Smooth muscle cell of the brain vasculature (primary cell): ENCODE results near the gene ACP4.

Experiments
- DNase-seq: peaks from one replicate; pipeline ENCODE4 v3.0.0-alpha.2; 2012; ENCODE audit warnings: low read depth, low spot score

Gene ACP4

GRCh38 chr19:50822661-50823208 is 32.5 kb downstream of the ACP4 start:
- DNase-seq = no peak

DNA sequence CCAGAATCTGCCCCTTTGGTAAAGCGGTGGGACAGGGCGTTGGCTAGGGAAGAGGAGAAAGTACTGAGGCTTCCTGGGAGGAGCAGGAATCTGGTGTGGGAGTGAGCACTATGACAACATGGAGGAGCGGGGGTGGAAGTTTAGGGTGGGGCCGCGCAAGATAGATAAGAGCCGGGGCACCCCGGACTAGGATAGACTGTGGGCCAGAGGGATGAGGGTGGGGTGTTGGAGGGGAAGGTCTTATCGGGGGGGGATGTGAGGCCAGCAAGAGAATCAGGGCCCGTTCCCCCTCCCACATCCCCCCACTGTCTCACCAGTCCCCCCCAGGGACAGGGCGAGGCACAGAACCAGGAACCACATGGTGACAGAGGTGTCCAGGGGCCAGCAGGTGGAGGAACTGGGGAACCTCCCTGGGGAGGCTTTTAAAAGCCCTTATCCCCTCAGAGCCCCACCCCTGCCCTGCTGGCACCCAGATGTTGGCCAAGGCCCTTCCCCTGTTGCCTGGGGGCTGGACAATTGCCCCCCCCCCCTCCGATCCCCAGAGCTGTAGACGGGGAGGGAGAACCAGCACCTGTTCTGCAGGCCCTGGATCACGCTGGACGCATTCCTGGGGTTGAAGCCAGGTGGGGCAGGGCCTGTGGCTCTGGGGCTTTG is 33.3 kb downstream of the ACP4 start, which contains the start of gene KLK1:
Gene KLK1 (minus strand): TSS at position 399 of the 654 bp plus-strand sequence. CDS start 39 bp downstream, at position 360.
- DNase-seq = no peak

GRCh38 chr19:50826492-50827240 is 36.5 kb downstream of the ACP4 start:
- no peak for DNase-seq

DNA sequence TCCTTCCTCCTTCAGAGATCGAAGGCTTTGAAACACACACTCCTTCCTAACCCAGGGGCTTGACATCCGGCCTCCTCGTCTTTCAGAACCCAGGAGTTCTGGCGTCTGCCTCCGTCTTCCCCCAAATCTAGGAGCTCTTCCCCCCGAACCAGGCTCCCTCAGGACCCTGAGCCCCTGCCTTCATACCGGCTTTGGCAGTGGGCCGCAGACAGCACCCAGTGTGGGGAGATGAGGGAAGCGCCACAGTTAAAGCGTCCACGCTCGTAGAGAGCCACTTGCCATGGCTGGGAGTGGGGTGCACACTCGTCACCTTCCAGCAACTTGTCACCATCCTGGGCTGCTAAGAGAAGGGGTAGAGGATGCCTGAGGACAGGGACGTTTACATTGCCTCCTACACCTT is 37.3 kb downstream of the ACP4 start:
- DNase-seq = no peak

DNA sequence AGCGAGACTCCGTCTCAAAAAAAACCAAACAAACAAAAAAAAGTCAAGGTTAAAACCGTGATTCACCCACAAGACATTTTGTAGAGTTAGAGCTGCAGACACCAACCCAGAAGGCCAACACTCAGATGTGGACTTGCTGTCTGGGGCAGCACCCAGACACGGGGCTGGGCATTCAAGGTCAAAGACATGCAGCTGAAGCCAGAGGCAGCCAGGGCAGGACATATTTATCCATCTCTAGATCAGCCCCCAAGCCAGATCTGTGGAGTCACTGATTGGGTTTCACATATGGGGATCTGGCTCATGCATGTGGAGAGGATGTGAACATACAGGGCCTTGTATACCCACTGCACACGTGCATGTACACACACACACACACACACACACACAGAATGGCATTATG is 39.6 kb downstream of the ACP4 start:
- no peak for DNase-seq

GRCh38 chr19:50830266-50831025 is 40.2 kb downstream of the ACP4 start:
- no peak for DNase-seq

DNA sequence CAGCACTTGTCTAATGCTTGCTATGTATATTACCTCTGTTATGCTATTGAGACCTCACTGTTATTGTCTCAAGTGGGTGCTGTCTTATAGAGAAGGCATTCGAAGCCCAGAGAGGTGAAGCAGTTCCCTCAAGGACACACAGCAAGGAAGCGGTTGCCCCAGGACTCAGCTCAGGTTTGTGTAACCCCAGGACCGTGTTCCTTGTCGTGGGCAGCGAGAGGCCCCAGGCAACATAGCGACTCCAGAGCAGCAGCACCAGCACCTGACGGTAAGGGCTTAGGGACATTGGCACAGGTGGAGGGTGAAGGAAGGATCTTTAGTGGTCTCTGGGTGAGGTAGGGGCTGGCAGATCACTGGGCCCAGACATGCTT is 40.8 kb downstream of the ACP4 start:
- DNase-seq = no peak

DNA sequence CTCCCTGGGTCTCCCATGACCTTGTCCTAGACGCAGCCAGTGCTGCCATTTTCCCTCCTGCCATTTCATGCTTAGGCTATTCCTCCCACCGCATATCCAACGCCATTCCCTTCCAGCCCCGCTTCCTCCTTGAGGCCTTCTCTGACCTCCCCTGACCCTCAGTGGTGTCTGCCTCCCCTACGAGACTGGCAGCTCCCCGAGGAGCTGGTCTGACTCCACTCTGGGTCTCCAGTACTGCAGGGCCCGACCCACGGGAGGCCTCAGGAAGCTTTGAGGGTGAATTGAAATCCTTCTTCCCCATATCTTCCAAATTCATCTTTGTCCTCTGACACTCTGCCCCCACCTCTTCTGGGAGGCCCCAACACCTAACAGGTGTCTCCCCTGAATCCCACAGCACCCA is 42.5 kb downstream of the ACP4 start:
- no peak for DNase-seq

- DNase-seq = no peak
Measured at GRCh38 chr19:50833117-50833801, 43.0 kb downstream of the ACP4 start, which contains the start of gene KLK15. Gene KLK15 (minus strand): TSS chr19:50833574. CDS start chr19:50831492, 2,082 bp downstream.

DNA sequence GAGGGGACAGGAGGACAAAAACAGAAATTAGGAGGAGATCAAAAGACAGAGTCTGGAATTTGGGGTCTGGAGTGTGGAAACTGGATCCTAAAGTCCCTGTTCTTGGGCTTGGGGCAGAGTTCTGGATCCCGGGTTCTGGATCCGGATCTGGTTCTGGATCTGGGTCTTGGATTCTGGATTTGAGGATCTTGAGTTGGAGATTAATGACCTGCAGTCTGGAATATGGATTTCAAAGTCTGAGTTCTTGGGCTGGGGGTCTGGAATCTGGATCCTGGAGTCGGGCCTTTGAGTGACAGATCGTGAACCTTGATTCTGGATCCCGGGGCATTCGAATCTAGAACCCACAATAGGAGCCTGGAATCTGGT is 43.6 kb downstream of the ACP4 start:
- no peak for DNase-seq

DNA sequence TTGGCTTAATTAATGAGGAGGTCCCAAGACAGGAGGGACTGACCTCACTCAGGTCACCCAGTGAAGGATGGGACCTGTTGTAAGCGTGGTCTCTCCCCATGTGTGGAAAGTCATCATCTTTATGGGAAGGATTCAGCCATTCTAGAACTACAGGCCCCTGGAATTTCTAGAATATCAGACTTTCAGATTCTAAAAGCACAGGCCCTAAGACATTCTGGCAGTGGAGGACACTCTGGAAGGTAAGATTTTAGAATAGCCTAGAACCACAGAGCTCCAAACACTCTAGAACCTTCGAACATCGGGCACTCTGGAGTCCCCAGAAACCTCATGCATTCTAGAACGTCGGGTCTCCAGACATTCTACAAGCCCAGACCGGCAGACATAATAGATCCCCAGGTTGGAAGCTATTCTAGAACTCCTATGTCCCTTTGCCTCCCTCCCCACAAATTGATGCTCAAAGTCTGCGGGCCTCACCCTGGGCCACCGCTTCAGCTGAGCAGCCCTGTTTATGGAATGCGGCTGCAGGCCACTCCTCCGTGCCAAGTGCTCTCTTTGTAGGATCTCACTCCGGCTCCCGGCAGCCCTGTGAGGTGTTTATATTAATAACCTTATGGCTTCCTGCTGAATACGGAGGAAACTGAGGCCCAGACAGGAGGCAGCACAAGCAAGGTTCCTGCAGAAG is 45.0 kb downstream of the ACP4 start:
- no peak for DNase-seq

DNA sequence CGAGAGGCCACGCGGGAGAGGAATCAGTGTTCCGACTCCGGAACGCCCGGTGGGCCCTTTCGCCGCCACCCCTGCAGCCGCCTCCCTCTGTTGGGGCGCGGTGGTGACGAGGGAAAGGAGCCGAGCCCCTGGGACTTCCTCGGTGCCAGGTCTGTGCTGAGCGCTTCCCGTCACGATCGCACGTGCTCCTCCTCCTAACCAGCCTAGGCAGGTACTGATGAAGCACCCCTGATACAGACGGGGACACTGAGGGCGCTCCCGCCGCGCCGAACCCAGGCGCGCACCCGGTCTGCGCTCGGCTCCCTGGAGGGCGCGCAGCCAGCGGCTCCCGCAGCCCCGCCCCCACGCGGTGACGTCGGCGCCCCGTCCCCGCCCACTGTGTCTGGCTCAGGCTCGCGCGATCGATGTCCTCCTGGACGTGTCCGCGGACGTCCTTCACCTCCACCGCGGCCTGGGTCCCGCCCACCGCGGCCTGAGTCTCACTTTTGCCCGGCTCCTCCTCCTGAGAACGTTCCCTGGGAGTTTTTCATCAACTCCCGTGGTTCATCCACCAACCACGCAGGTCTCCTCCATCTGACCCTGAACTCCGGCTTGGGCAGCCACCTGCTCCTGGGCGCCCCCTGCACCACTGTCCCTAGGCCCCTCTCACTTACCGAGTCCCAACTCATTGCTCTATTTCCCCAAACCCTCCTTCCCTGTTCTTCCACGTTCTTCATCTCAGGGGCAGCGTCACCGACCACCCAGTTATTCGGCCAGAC is 45.7 kb downstream of the ACP4 start:
- no peak for DNase-seq

DNA sequence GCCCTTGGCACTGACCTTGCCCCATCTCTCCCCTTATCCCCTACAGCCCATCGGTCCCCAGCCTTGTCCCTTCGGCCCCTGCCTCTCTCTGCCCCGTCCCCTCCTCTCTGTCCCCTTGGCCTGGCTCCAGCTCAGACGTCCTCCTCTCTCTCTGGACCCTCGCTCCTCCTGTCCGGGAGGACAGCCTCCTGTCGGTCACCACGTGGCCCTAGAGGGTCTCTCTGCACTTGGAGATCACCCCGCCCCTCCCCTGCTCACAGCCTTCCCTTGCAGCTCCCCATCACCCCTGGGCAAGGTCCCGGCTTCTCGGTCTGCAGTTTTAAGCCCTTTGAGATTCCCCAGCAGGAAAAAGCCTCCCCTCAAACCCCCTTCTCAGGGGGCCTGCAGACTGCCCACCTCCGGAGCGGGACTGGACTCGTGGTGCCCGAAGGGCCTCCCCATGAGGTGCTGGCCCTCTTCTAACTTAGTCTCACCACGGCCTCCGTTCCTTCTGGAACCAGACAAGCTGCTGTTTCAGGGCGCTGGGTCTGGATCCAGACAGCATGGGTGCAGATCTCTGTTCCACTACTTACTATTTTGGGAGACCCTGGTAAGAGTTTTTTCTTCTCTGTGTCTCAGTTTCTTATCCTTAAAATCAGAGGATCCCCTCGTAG is 46.5 kb downstream of the ACP4 start:
- no peak for DNase-seq

DNA sequence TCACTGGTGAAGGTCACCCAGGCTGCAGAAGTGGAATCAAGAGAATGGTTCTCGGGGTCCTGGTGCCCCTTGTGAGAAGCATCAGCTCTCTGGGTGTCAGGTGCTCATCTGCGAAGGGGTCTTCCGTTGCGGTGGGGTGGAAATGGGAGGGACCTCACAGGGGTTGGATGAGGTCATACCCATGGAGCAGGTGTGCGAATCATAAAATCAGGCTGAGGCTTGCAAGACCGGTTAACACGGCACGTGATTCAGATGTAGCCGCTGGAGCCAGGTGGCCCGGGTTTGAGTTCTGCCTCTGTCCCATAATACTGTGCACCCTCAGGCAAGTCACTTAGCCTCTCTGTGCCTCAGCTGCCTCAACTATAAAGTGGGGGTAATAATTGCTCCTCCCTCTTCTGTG is 47.1 kb downstream of the ACP4 start:
- DNase-seq = no peak

- DNase-seq = no peak
Measured at GRCh38 chr19:50838239-50838638, 48.0 kb downstream of the ACP4 start.

GRCh38 chr19:50839712-50840655 is 49.8 kb downstream of the ACP4 start:
- no peak for DNase-seq

DNA sequence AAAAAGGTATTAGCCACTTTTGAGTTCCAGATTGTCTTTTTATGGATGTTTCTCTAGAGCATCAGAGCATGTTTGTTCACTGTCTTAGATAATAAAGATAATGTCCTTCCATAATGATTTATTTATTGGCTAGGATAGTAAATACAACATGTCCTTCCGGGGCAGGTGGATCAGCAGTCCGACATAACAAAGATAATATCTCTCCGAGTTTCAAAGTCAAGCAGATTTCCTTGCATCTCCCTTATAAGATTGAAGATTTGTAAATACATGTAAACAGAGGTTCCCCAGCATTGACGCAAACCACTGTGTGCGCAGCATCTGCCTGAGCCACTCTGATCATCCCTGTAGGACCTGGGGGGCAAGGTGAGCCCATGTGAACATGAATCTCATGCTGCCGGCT is 51.9 kb downstream of the ACP4 start:
- no peak for DNase-seq

GRCh38 chr19:50843205-50843604 is 53.0 kb downstream of the ACP4 start:
- no peak for DNase-seq
